LNCAP (cell line): ENCODE data around the gene TIMD4.

ENCODE experiments used
- CTCF ChIP-seq: fragments of 450-650 bp; IDR thresholded peaks from 2 replicates; pipeline ENCODE4 v1.5.1; 2017; ENCODE audit warnings: mild to moderate bottlenecking

Gene TIMD4

GRCh38 chr5:156870498-156870839 lies 92.6 kb downstream of the TIMD4 start:
- TF ChIP-seq CTCF: no peak
